Ovary (tissue), 3 donors: ENCODE measurements around the gene GAS6.

Experiments used
- CTCF ChIP-seq, 3 donors: fragments of 450-650 bp in 2 of 3; fragments of 200-600 bp in 1 of 3; IDR thresholded peaks; one replicate each; pipeline versions ENCODE4 v1.5.1 to v1.8.0; 2016 to 2022; ENCODE audit warnings: antibody characterized with exemption in 3 of 3, mild to moderate bottlenecking in 1 of 3
- POLR2A ChIP-seq: fragments of 450-650 bp; IDR thresholded peaks from one replicate; pipeline ENCODE4 v1.6.1; 2017; ENCODE audit warnings: antibody characterized with exemption, mild to moderate bottlenecking, moderate library complexity
- donor health status: DM: no; HTN: no; CAD: no.

- no peak for TF ChIP-seq CTCF (IDR thresholded peaks at IDR 0.05)
- TF ChIP-seq POLR2A, result no peak
Measured at GRCh38 chr13:113814435-113814821, 49.4 kb downstream of the GAS6 start.
